Endothelial cell of umbilical vein (primary cell): Measurements from ENCODE around the gene LINC00237. TPM values are rescaled to one million over a fixed set of nuclear protein-coding genes. Genes with fewer than 3 reads are reported as not detected.

Experiments
- BruUV-seq: library from RNA; stranded (reverse); fragments of 400-500 nt; replicated peaks from 2 replicates; lab custom pipeline; 2021; lab: Mats Ljungman, UMichigan
- CTCF ChIA-PET: fragments of 300-600, 350-600 bp; sonication (Branson Sonifier 250); formaldehyde crosslinking; loops from one replicate; lab custom pipeline; 2021; ENCODE audit warnings: antibody characterized with exemption, inconsistent platforms; lab: Charles Lee
- POLR2A ChIA-PET: fragments of 300-600, 350-600 bp; sonication (Branson Sonifier 250); formaldehyde crosslinking; loops from one replicate; lab custom pipeline; 2021; ENCODE audit warnings: antibody characterized with exemption, inconsistent platforms; lab: Charles Lee
- DNase-seq: peaks from one replicate; pipeline ENCODE4 v3.0.0-alpha.2; 2011; ENCODE audit warnings: low read depth, low spot score
- FAIRE-seq: peaks from 2 replicates; lab custom pipeline; 2011; peaks lifted over from hg19 to GRCh38; lab: Jason Lieb, UNC
- H2AFZ ChIP-seq: 2 replicates; pipeline ENCODE4 v1.6.0; 2012; ENCODE audit warnings: low read depth, low read length, control low read depth, inconsistent platforms
- H3K27ac ChIP-seq: 2 replicates; pipeline ENCODE4 v1.5.1; 2011; ENCODE audit warnings: low read depth, mild to moderate bottlenecking, control low read depth, low read length, moderate library complexity; ENCODE audit not compliant: insufficient read depth
- H3K27me3 ChIP-seq, 2 experiments: 2 replicates each; pipeline versions ENCODE4 v1.6.0 to v1.6.1; 2011; ENCODE audit warnings: low read length in 2 of 2, mixed read lengths in 1 of 2; ENCODE audit not compliant: control insufficient read depth in 2 of 2, insufficient read depth in 2 of 2
- H3K36me3 ChIP-seq, 2 experiments: 2 replicates in 1 of 2; 3 replicates in 1 of 2; pipeline ENCODE4 v1.5.1; 2011; ENCODE audit warnings: low read length in 2 of 2, mild to moderate bottlenecking in 1 of 2, moderate library complexity in 1 of 2; ENCODE audit not compliant: control insufficient read depth in 2 of 2, insufficient read depth in 2 of 2; ENCODE audit errors: extremely low read depth in 1 of 2
- H3K4me1 ChIP-seq: 3 replicates; pipeline ENCODE4 v1.5.1; 2011; ENCODE audit warnings: mild to moderate bottlenecking, low read length; ENCODE audit not compliant: control insufficient read depth, insufficient read depth; ENCODE audit errors: extremely low read depth
- H3K4me2 ChIP-seq: 2 replicates; pipeline ENCODE4 v1.6.1; 2011; ENCODE audit warnings: low read length, control low read depth, mixed read lengths; ENCODE audit not compliant: insufficient read depth
- H3K4me3 ChIP-seq, 3 experiments: fragments of 200-600 bp in 1 of 3; sonication (generic), shearing (Covaris generic) in 1 of 3; replicated peaks in 1 of 3; 2 replicates each; pipeline ENCODE4 v1.5.1; 2011 to 2016; ENCODE audit warnings: control low read depth in 3 of 3, low read length in 3 of 3, mild to moderate bottlenecking in 2 of 3, inconsistent platforms in 1 of 3, low read depth in 1 of 3, moderate library complexity in 1 of 3; ENCODE audit not compliant: insufficient read depth in 1 of 3
- H3K79me2 ChIP-seq: 2 replicates; pipeline ENCODE4 v1.6.0; 2012; ENCODE audit warnings: low read length, inconsistent platforms; ENCODE audit not compliant: control insufficient read depth, insufficient read depth
- H3K9ac ChIP-seq: replicated peaks from 2 replicates; pipeline ENCODE3; 2011; ENCODE audit warnings: low read length, control low read depth; ENCODE audit not compliant: insufficient read depth; ENCODE audit errors: extremely low read depth
- H3K9me1 ChIP-seq: replicated peaks from 3 replicates; pipeline ENCODE4 v1.6.0; 2011; ENCODE audit warnings: mild to moderate bottlenecking, low read length; ENCODE audit not compliant: control insufficient read depth, insufficient read depth; ENCODE audit errors: extremely low read depth
- H3K9me3 ChIP-seq: replicated peaks from 2 replicates; pipeline ENCODE4 v1.5.1; 2012; ENCODE audit warnings: low read length, inconsistent platforms; ENCODE audit not compliant: control insufficient read depth, insufficient read depth
- H4K20me1 ChIP-seq: replicated peaks from 2 replicates; pipeline ENCODE3; 2011; ENCODE audit warnings: mild to moderate bottlenecking, low read length; ENCODE audit not compliant: control insufficient read depth, insufficient read depth; ENCODE audit errors: extremely low read depth
- CTCF ChIP-seq, 2 donors: IDR thresholded peaks; 1 replicate in 1 of 2; 2 replicates in 1 of 2; pipeline ENCODE4 v1.5.1; 2011; ENCODE audit warnings: low read length in 2 of 2, mild to moderate bottlenecking in 2 of 2, moderate library complexity in 2 of 2, control low read depth in 1 of 2, inconsistent platforms in 1 of 2, low read depth in 1 of 2; ENCODE audit not compliant: insufficient read depth in 1 of 2; ENCODE audit errors: extremely low read depth in 1 of 2
- EZH2 ChIP-seq: IDR thresholded peaks from 2 replicates; pipeline ENCODE4 v1.6.1; 2012; ENCODE audit warnings: borderline replicate concordance, low read depth, mild to moderate bottlenecking, moderate library complexity, low read length, inconsistent platforms; ENCODE audit not compliant: severe bottlenecking
- FOS ChIP-seq: IDR thresholded peaks from 2 replicates; pipeline ENCODE4 v1.6.1; 2011; ENCODE audit warnings: mild to moderate bottlenecking, low read length, moderate library complexity, borderline replicate concordance; ENCODE audit not compliant: insufficient read depth
- GATA2 ChIP-seq: IDR thresholded peaks from 2 replicates; pipeline ENCODE4 v1.7.0; 2011; ENCODE audit warnings: low read depth, mild to moderate bottlenecking, moderate library complexity, mixed read lengths, low read length; ENCODE audit not compliant: insufficient read length, insufficient read depth
- JUN ChIP-seq: IDR thresholded peaks from 2 replicates; pipeline ENCODE4 v1.6.1; 2011; ENCODE audit warnings: borderline replicate concordance, low read depth; ENCODE audit not compliant: insufficient read length, insufficient read depth
- MAX ChIP-seq: IDR thresholded peaks from 2 replicates; pipeline ENCODE4 v1.6.1; 2011; ENCODE audit not compliant: insufficient read depth, insufficient read length
- MYC ChIP-seq: IDR thresholded peaks from one replicate; pipeline ENCODE4 v1.6.1; 2011; ENCODE audit warnings: mild to moderate bottlenecking, low read depth, low read length
- POLR2A ChIP-seq: IDR thresholded peaks from 2 replicates; pipeline ENCODE4 v1.6.1; 2012; ENCODE audit warnings: low read depth, mild to moderate bottlenecking, control low read depth, low read length
- POLR2AphosphoS5 ChIP-seq: IDR thresholded peaks from 2 replicates; pipeline ENCODE4 v1.6.1; 2012; ENCODE audit warnings: low read depth, mild to moderate bottlenecking, control low read depth, low read length, moderate library complexity; ENCODE audit not compliant: insufficient read depth
- dilution Hi-C: fragments of 300-500 bp; cut with MboI; formaldehyde crosslinking; loops from one replicate; pipeline ENCODE4 v1.15.0; 2019; ENCODE audit warnings: low sequenced_read_pairs; ENCODE audit not compliant: extremely low pct_ligation_motif_present
- intact Hi-C: fragments of 100-400 bp; cut with micrococcal nuclease; formaldehyde crosslinking; loops from one replicate; pipeline ENCODE4 v1.10.0; 2022
- polyA plus RNA-seq, 4 experiments: library from polyadenylated mRNA; depleted of rRNA in 3 of 4; stranded (reverse) in 3 of 4; unstranded in 1 of 4; fragments of >200 nt; gene quantifications; 2 replicates each; pipeline versions ENCODE4 v1.2.1 to v1.2.3, GENCODE V29; 2011 to 2012; ENCODE audit warnings: missing spikeins in 1 of 4
- total RNA-seq: library from RNA; stranded (reverse); gene quantifications from 2 replicates; pipeline ENCODE4 v1.2.3, GENCODE V29; 2021

The LINC00237 gene
- total and polyA plus RNA-seq, 2 donors (not counting 3 experiments of a cell fraction or from before 2014, with no cell fraction given) = not detected

- H3K79me2 ChIP-seq = no peaks in the 10 kb centered on the region
- H3K4me1 ChIP-seq = no peaks in the 10 kb centered on the region
- no peaks in the 10 kb centered on the region for H3K36me3 ChIP-seq
- FAIRE-seq (no peak), DNase-seq (no peak)
- ChIA-PET CTCF (interaction anchor here (1.2 kb wide), 1 partner anchor 17 kb away, joined by 3 read pairs; no protein-coding TSS in a partner anchor), POLR2A (no interaction called here)
- no TSS peak for BruUV-seq
- no peaks in the 10 kb centered on the region for H4K20me1 ChIP-seq
- H3K4me3 ChIP-seq = no peak overlapping the region
- H2AFZ ChIP-seq = no peak overlapping the region
- no peaks in the 10 kb centered on the region for H3K9me3 ChIP-seq
- no peak overlapping the region for H3K4me2 ChIP-seq
- H3K9me1 ChIP-seq = no peaks in the 10 kb centered on the region
- dilution Hi-C loops = no loop called here
- no peaks in the 10 kb centered on the region for H3K27me3 ChIP-seq
- H3K27ac ChIP-seq = no peak overlapping the region
- no peak for TF ChIP-seq GATA2
- TF ChIP-seq POLR2A = no peak
- TF ChIP-seq CTCF (IDR thresholded peaks at IDR 0.05; ENCODE audit: extremely low read depth in 1 of 2, insufficient read depth in 1 of 2, low read depth in 1 of 2, low read length in 2 of 2) = no peak
- TF ChIP-seq MYC = no peak
- TF ChIP-seq EZH2 = no peak
- intact Hi-C loops = no loop called here
- no peak overlapping the region for H3K9ac ChIP-seq
These were observed 53.0 kb downstream of the LINC00237 start for GRCh38 chr20:21053002-21053762.

GRCh38 chr20:21052686-21053001 is 53.5 kb downstream of the LINC00237 start:
- Histone ChIP-seq H3K4me2 (no peak overlapping the region), H2AFZ (no peak overlapping the region), H3K4me1 (no peaks in the 10 kb centered on the region), H3K9ac (no peak overlapping the region), H3K79me2 (no peaks in the 10 kb centered on the region), H3K27ac (no peak overlapping the region), H3K4me3 (no peak overlapping the region), H4K20me1 (no peaks in the 10 kb centered on the region), H3K9me3 (no peaks in the 10 kb centered on the region), H3K27me3 (no peaks in the 10 kb centered on the region), H3K9me1 (no peaks in the 10 kb centered on the region), H3K36me3 (no peaks in the 10 kb centered on the region)
- ChIA-PET CTCF (no interaction called here), POLR2A (no interaction called here)
- BruUV-seq = no TSS peak
- FAIRE-seq (no peak), DNase-seq (no peak)
- dilution Hi-C loops = no loop called here
- TF ChIP-seq MYC = no peak
- no peak for TF ChIP-seq POLR2AphosphoS5
- no peak for TF ChIP-seq EZH2
- TF ChIP-seq FOS = no peak
- no peak for TF ChIP-seq CTCF (IDR thresholded peaks at IDR 0.05; ENCODE audit: extremely low read depth in 1 of 2, insufficient read depth in 1 of 2, low read depth in 1 of 2, low read length in 2 of 2)
- TF ChIP-seq JUN = no peak
- TF ChIP-seq POLR2A = no peak
- TF ChIP-seq MAX = no peak
- no peak for TF ChIP-seq GATA2
- intact Hi-C loops = no loop called here
